Loucy (cell line): ENCODE results near the gene DOCK6.

Experiments used
- H2AFZ ChIP-seq: fragments of 200-600 bp; sonication (generic); 2 replicates; pipeline ENCODE4 v1.6.0; 2016; ENCODE audit warnings: antibody characterized with exemption, mild to moderate bottlenecking, low read length, moderate library complexity
- H3F3A ChIP-seq: fragments of 200-600 bp; 2 replicates; pipeline ENCODE4 v1.6.0; 2016; ENCODE audit warnings: antibody characterized with exemption, low read depth, mild to moderate bottlenecking
- H3K27me3 ChIP-seq: fragments of 200-600 bp; sonication (generic); 2 replicates; pipeline ENCODE4 v1.6.1; 2014; ENCODE audit warnings: low read length, mild to moderate bottlenecking; ENCODE audit not compliant: insufficient read depth, poor library complexity, severe bottlenecking
- H3K36me3 ChIP-seq: fragments of 200-600 bp; sonication (generic); 2 replicates; pipeline ENCODE4 v1.6.1; 2016; ENCODE audit warnings: low read length; ENCODE audit not compliant: insufficient read depth
- H3K4me1 ChIP-seq: fragments of 200-600 bp; sonication (generic); 2 replicates; pipeline ENCODE4 v1.5.1; 2014; ENCODE audit warnings: low read length, mild to moderate bottlenecking; ENCODE audit not compliant: insufficient read depth, poor library complexity, severe bottlenecking
- H3K4me2 ChIP-seq: fragments of 200-600 bp; sonication (generic); 2 replicates; pipeline ENCODE4 v1.6.0; 2014; ENCODE audit warnings: antibody characterized with exemption, low read length, low read depth, mild to moderate bottlenecking; ENCODE audit not compliant: poor library complexity, severe bottlenecking
- H3K4me3 ChIP-seq: fragments of 200-600 bp; sonication (generic); 2 replicates; pipeline ENCODE4 v1.5.1; 2014; ENCODE audit warnings: low read length, mild to moderate bottlenecking, mixed read lengths; ENCODE audit not compliant: poor library complexity, severe bottlenecking
- H3K79me2 ChIP-seq: fragments of 200-600 bp; sonication (generic); 2 replicates; pipeline ENCODE4 v1.6.1; 2014; ENCODE audit warnings: low read length; ENCODE audit not compliant: insufficient read depth
- H3K9ac ChIP-seq: fragments of 200-600 bp; sonication (generic); 2 replicates; pipeline ENCODE4 v1.6.0; 2014; ENCODE audit warnings: mild to moderate bottlenecking, low read depth, low read length, moderate library complexity; ENCODE audit not compliant: poor library complexity, severe bottlenecking
- H3K9me2 ChIP-seq: fragments of 200-600 bp; sonication (generic); replicated peaks from 2 replicates; pipeline ENCODE4 v1.6.1; 2016; ENCODE audit warnings: low read depth, low read length, mixed read lengths
- H3K9me3 ChIP-seq: fragments of 200-600 bp; sonication (generic); 2 replicates; pipeline ENCODE4 v1.6.1; 2014; ENCODE audit warnings: mild to moderate bottlenecking, antibody characterized with exemption, low read length, low read depth; ENCODE audit not compliant: insufficient read depth
- H4K20me1 ChIP-seq: fragments of 200-600 bp; sonication (generic); 2 replicates; pipeline ENCODE4 v1.6.0; 2014; ENCODE audit warnings: antibody characterized with exemption, low read length, mild to moderate bottlenecking; ENCODE audit not compliant: insufficient read depth, poor library complexity, severe bottlenecking
- CTCF ChIP-seq: fragments of 200-600 bp; sonication (generic); conservative IDR thresholded peaks from 2 replicates; pipeline ENCODE4 v1.5.1; 2014; ENCODE audit warnings: mild to moderate bottlenecking, antibody characterized with exemption, low read length
- EZH2phosphoT487 ChIP-seq: fragments of 200-600 bp; IDR thresholded peaks from 2 replicates; pipeline ENCODE4 v1.6.1; 2018; ENCODE audit warnings: antibody characterized with exemption, mild to moderate bottlenecking, moderate library complexity, borderline replicate concordance

DOCK6 gene

GRCh38 chr19:11246941-11247340, 15.4 kb downstream of the DOCK6 start:
- TF ChIP-seq EZH2phosphoT487 (no peak), CTCF (no peak)
- H2AFZ ChIP-seq = no peak overlapping the region

GRCh38 chr19:11244846-11245589, 17.3 kb downstream of the DOCK6 start:
- no peaks in the 10 kb centered on the region for H4K20me1 ChIP-seq
- H3K4me1 ChIP-seq = no peaks in the 10 kb centered on the region
- no peaks in the 10 kb centered on the region for H3K27me3 ChIP-seq
- H3K36me3 ChIP-seq = no peaks in the 10 kb centered on the region
- H3F3A ChIP-seq = no peaks in the 10 kb centered on the region
- TF ChIP-seq EZH2phosphoT487 (no peak), CTCF (no peak)
- no peaks in the 10 kb centered on the region for H3K9me2 ChIP-seq
- H2AFZ ChIP-seq = no peak overlapping the region
- no peak overlapping the region for H3K4me2 ChIP-seq
- no peak overlapping the region for H3K4me3 ChIP-seq
- H3K9ac ChIP-seq = no peak overlapping the region
- no peaks in the 10 kb centered on the region for H3K9me3 ChIP-seq
- H3K79me2 ChIP-seq = no peaks in the 10 kb centered on the region

More at GRCh38 chr19:11246941-11247340, 15.4 kb downstream of the DOCK6 start:
- Histone ChIP-seq H3K36me3 (no peaks in the 10 kb centered on the region), H4K20me1 (no peaks in the 10 kb centered on the region), H3K27me3 (no peaks in the 10 kb centered on the region), H3K4me3 (no peak overlapping the region), H3K79me2 (no peaks in the 10 kb centered on the region), H3K4me2 (no peak overlapping the region), H3K4me1 (no peaks in the 10 kb centered on the region), H3K9me3 (no peaks in the 10 kb centered on the region), H3F3A (no peaks in the 10 kb centered on the region), H3K9ac (no peak overlapping the region), H3K9me2 (no peaks in the 10 kb centered on the region)

GRCh38 chr19:11243798-11244169, 18.5 kb downstream of the DOCK6 start:
- H3K4me1 ChIP-seq = no peaks in the 10 kb centered on the region
- H3K36me3 ChIP-seq = no peaks in the 10 kb centered on the region
- no peaks in the 10 kb centered on the region for H4K20me1 ChIP-seq
- H3F3A ChIP-seq = no peaks in the 10 kb centered on the region
- H3K4me3 ChIP-seq = no peak overlapping the region
- H3K9ac ChIP-seq = no peak overlapping the region
- H3K79me2 ChIP-seq = no peaks in the 10 kb centered on the region
- H2AFZ ChIP-seq = no peak overlapping the region
- no peak overlapping the region for H3K4me2 ChIP-seq
- no peaks in the 10 kb centered on the region for H3K9me2 ChIP-seq
- H3K9me3 ChIP-seq = no peaks in the 10 kb centered on the region
- H3K27me3 ChIP-seq = no peaks in the 10 kb centered on the region
- TF ChIP-seq EZH2phosphoT487 = no peak
